Stimulated activated CD4-positive, alpha-beta T cell treated with anti-CD3 and anti-CD28 coated beads, Interleukin-4, amount 100 ng/mL, for 4 hours (primary cell): ENCODE data around the gene MND1.
A peak's percentile ranks its signal among the peaks of the same experiment; 100 is the strongest.

ENCODE experiments used
- DNase-seq, 2 experiments: peaks; one replicate each; pipeline ENCODE4 v3.0.0-alpha.2; 2020

Gene MND1, protein sequence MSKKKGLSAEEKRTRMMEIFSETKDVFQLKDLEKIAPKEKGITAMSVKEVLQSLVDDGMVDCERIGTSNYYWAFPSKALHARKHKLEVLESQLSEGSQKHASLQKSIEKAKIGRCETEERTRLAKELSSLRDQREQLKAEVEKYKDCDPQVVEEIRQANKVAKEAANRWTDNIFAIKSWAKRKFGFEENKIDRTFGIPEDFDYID

GRCh38 chr4:153344131-153345011 lies at the start of gene MND1:
MND1 (plus strand) TSS chr4:153344688; CDS start chr4:153344738, 50 bp downstream.
- DNase-seq, result peak; percentile 86 to 93

GRCh38 chr4:153295131-153295755 lies 49.2 kb upstream of the MND1 start:
- no peak for DNase-seq

- no peak for DNase-seq
Observed at GRCh38 chr4:153296040-153296823, 48.3 kb upstream of the MND1 start.

DNA sequence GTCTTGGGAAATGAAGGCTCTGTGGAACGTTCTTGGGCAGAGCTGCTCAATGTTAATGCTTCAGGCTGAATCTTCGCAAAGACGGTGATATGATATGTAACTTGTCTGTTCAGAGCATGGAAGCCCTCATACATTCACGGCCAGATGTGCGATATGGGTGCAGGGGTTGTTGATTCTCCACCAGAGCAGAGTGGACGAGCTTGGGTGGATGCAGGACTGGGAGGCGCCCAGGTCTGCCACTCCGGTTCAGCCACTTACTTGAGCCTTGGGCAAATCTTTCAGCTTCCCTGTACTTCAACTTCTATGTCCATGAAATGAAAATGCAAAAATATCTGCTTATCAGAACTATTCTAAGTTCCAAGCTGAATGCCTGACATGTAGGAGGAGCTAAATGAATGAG lies 47.4 kb upstream of the MND1 start:
- DNase-seq, result no peak

- no peak for DNase-seq
Observed at GRCh38 chr4:153310793-153311192, 33.7 kb upstream of the MND1 start.

GRCh38 chr4:153314915-153315314 lies 29.6 kb upstream of the MND1 start:
- DNase-seq, result no peak

- DNase-seq, result peak in 1 of 2 experiments; percentile 9
Observed at GRCh38 chr4:153318696-153319320, 25.7 kb upstream of the MND1 start.

GRCh38 chr4:153322791-153323190 lies 21.7 kb upstream of the MND1 start:
- no peak for DNase-seq

- no peak for DNase-seq
Observed at GRCh38 chr4:153324046-153324445, 20.4 kb upstream of the MND1 start.

DNA sequence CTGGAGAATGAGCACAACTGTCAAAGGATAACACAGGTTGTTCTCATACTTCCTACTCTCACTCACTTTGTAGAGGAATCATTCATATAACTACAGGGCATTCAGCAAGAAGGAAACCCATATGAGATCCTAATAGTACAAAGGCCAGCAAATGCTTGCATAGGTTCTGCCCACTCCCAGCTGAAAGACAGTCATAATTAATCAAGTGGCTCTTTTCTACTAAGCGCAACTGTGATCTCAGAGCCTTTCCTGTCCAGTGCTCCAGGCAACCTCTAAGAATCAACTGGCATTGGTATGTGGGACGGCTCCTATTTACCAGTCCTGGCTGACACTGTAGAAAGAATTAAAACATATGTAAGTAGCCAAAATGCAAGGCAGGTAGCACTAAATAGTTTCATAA lies 18.9 kb upstream of the MND1 start:
- DNase-seq, result no peak

- DNase-seq, result no peak
Observed at GRCh38 chr4:153326513-153326912, 18.0 kb upstream of the MND1 start.

DNA sequence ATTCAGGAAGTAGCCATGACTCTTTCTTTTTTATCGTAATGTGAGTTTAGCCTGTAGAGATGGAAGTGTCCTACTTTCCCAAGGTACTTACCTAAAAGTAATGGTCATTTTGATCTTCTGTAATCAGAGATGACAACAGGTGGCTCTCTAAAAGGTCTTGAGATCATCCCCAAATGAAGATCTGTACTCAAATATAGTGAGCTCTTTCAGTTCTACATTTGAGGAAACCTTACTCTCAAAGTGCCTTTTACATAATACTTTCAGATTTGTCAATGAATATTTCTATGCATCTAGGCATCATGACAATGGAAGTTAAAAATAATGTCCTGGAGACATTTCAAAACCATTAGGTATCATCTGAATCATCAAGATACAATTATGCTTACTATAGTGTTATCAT lies 17.2 kb upstream of the MND1 start:
- DNase-seq, result no peak

DNA sequence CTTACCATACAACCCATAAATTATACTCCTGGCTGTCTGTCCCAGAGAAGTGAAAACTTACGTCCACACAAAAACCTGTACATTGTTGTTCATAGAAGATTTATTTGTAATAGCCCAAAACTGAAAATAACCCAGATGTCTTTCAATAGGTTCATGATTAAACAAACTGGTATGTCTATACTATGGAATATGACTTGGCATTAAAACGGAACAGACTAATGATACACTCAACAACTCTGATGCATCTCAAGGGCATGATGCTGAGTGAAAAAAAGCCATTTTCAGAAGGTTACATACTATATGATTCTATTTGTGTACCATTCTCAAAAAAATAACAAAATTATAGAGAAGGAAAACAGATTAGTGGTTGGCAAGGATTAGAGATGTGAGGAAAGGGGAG lies 11.6 kb upstream of the MND1 start:
- no peak for DNase-seq

DNA sequence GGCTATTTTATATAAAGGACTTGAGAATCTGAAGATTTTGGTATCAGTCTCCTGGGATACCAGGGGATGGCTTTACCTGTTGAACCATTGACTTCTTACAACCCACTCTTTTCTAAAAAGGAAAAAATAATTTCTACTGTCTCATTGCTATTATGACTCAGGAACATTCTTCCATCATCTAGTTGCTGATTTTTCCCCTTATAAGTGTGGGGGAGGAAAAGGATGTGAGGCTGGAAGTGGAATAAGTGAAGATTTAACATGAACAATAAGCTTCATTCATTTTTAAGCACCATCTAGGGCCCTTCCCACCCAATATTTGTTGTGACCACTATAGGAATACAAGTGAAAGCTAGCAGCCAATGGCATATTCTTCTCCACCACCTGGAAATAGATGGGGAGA lies 10.6 kb upstream of the MND1 start:
- no peak for DNase-seq

- no peak for DNase-seq
Observed at GRCh38 chr4:153335665-153336064, 8.8 kb upstream of the MND1 start.

DNA sequence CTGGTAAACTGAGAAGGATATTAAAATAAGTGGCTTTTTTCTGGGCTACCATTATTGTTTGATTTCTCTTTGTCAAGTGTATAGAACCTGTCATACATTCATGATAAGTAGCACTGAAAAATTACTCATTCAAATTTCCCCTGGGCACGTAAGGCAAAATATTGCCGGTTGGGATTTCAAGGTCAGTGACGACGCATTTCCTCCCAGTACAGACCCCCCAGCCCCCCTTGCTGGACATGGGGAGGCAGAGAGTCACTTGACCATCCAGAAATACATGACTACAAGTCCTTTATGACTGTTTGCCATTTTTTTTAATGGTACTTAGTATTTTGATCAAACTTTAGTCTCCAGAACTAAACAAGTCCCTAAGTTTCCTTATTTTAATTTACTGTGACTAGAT lies 6.8 kb upstream of the MND1 start:
- no peak for DNase-seq

GRCh38 chr4:153341575-153342090 lies 2.9 kb upstream of the MND1 start:
- DNase-seq, result no peak

DNA sequence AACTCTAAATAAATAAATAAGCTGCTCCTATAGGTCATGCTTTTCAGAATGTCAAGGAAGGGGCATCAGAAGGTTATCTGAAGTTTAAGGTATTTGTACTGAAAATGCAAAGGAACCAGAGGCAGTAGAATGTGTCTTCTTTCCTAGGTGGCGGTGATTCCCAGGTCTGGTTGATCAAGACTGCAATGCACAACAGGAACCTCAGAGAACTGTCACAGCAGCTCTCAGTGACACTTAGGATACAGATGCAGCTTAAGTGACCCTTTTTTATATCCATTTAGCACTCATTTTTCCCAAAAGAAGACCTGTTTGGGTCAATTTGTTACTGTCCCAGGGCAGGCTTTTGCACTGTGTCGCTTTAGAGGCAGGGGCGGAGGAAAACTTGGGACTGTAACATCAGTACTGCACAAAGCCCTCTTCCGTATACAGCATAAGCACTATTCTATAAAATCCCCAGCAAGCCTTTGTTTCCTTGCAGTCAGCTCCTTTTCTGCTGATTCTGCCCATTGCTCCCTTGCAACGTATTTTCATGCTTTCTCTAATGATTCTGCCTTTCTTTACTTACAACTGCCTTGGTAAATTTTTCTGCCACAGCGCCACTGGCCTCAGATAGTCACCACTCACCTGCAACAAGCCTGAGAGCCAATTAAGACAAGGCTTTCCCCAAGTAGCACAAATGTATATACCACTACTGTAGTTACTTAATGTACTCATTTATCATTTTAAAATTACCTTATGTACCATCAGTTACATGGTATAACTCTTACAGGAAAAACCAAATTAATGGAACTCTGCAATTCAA lies 1.5 kb upstream of the MND1 start:
- DNase-seq, result no peak

GRCh38 chr4:153345012-153345981 lies 809 bp downstream of the MND1 start:
- DNase-seq, result peak; percentile 40 to 65

GRCh38 chr4:153346031-153346430 lies 1.5 kb downstream of the MND1 start:
- no peak for DNase-seq
